Activated CD4-positive, alpha-beta T cell treated with anti-CD3 and anti-CD28 coated beads, Interleukin-2, amount 10 ng/mL, durations not matched to agents 7 days and 5 days (primary cell): ENCODE results near the gene CDKN2D. TPM values are rescaled to one million over a fixed set of nuclear protein-coding genes. Genes with fewer than 3 reads are reported as not detected.

Experiments
- CTCF ChIA-PET: fragments of 350-600 bp; sonication (Branson Sonifier 250); formaldehyde crosslinking; loops from one replicate; lab custom pipeline; 2021; ENCODE audit warnings: antibody characterized with exemption; lab: Charles Lee
- POLR2A ChIA-PET: fragments of 350-600 bp; sonication (Branson Sonifier 250); formaldehyde crosslinking; loops from one replicate; lab custom pipeline; 2021; ENCODE audit warnings: antibody characterized with exemption; lab: Charles Lee
- DNase-seq: peaks from one replicate; pipeline ENCODE4 v3.0.0-alpha.2; 2020
- H3K27ac Mint-ChIP-seq: one replicate; pipeline ENCODE4 v1.8.0; 2021; ENCODE audit warnings: mild to moderate bottlenecking, moderate library complexity, mixed read lengths
- H3K27me3 Mint-ChIP-seq: one replicate; pipeline ENCODE4 v1.8.0; 2021; ENCODE audit warnings: mixed read lengths
- H3K36me3 Mint-ChIP-seq: one replicate; pipeline ENCODE4 v1.8.0; 2021; ENCODE audit warnings: low read depth, mixed read lengths
- H3K4me1 Mint-ChIP-seq: one replicate; pipeline ENCODE4 v1.8.0; 2021; ENCODE audit warnings: mixed read lengths
- H3K4me3 Mint-ChIP-seq: one replicate; pipeline ENCODE4 v1.8.0; 2021; ENCODE audit warnings: mild to moderate bottlenecking, moderate library complexity, mixed read lengths
- H3K9me3 Mint-ChIP-seq: one replicate; pipeline ENCODE4 v1.8.0; 2021; ENCODE audit warnings: mixed read lengths
- total RNA-seq, 2 experiments: library from RNA; stranded (reverse); gene quantifications; one replicate each; pipeline ENCODE4 v1.2.3, GENCODE V29; 2021

CDKN2D gene
- total RNA-seq, result 10 to 100 TPM; 78.6 to 88.9 TPM

- ChIA-PET POLR2A (interaction anchor here (0.6 kb wide), 1 partner anchor 58 kb away, joined by 5 read pairs; no protein-coding TSS in a partner anchor), CTCF (interaction anchor here (0.9 to 3.3 kb wide), 11 partner anchors 12 to 153 kb away, joined by 3 to 17 read pairs (median 4); partner anchors contain the start of gene KEAP1)
Measured at GRCh38 chr19:10568826-10569651, at the start of gene CDKN2D. Gene CDKN2D (minus strand): TSS chr19:10568979. CDS start chr19:10568653, 326 bp downstream.

GRCh38 chr19:10617409-10618121, 48.8 kb upstream of the CDKN2D start:
- POLR2A ChIA-PET, result no interaction called here
- Mint-ChIP-seq H3K4me1 (peaks cover 39% of the 10 kb centered on the region), H3K9me3 (no peaks in the 10 kb centered on the region), H3K27me3 (no peaks in the 10 kb centered on the region), H3K27ac (peak overlapping the region; percentile 46), H3K4me3 (no peak overlapping the region), H3K36me3 (peaks cover 21% of the 10 kb centered on the region)
- no peak for DNase-seq
- CTCF ChIA-PET, result interaction anchor here (0.6 to 2.0 kb wide), 3 partner anchors 16 to 201 kb away, joined by 3 to 4 read pairs (median 3); no protein-coding TSS in a partner anchor

More at GRCh38 chr19:10568826-10569651, at the start of gene CDKN2D:
- Mint-ChIP-seq H3K27ac (peak within 1 kb of the TSS; percentile 97), H3K4me3 (peak within 1 kb of the TSS; percentile 98), H3K36me3 (peaks cover 31% of the 10 kb centered on the region), H3K9me3 (no peaks in the 10 kb centered on the region), H3K4me1 (peaks cover 41% of the 10 kb centered on the region), H3K27me3 (no peaks in the 10 kb centered on the region)
- DNase-seq, result peak; percentile 100

- no peaks in the 10 kb centered on the region for H3K9me3 Mint-ChIP-seq
- peak overlapping the region; percentile 82 for H3K27ac Mint-ChIP-seq
- peaks cover 15% of the 10 kb centered on the region for H3K36me3 Mint-ChIP-seq
- ChIA-PET CTCF (no interaction called here), POLR2A (no interaction called here)
- H3K4me3 Mint-ChIP-seq, result no peak overlapping the region
- no peaks in the 10 kb centered on the region for H3K27me3 Mint-ChIP-seq
- H3K4me1 Mint-ChIP-seq, result peaks cover 27% of the 10 kb centered on the region
- DNase-seq, result no peak
Measured at GRCh38 chr19:10615429-10616023, 46.7 kb upstream of the CDKN2D start.

GRCh38 chr19:10612499-10613119, 43.8 kb upstream of the CDKN2D start:
- Mint-ChIP-seq H3K9me3 (no peaks in the 10 kb centered on the region), H3K27me3 (no peaks in the 10 kb centered on the region), H3K4me1 (peaks cover 24% of the 10 kb centered on the region), H3K27ac (no peak overlapping the region), H3K4me3 (no peak overlapping the region), H3K36me3 (peaks cover 14% of the 10 kb centered on the region)
- ChIA-PET CTCF (interaction anchor here (0.6 to 2.0 kb wide), 5 partner anchors 24 to 144 kb away, joined by 3 to 5 read pairs (median 3); no protein-coding TSS in a partner anchor), POLR2A (no interaction called here)
- no peak for DNase-seq

- no peak overlapping the region for H3K27ac Mint-ChIP-seq
- CTCF ChIA-PET, result interaction anchor here (0.6 to 2.0 kb wide), 7 partner anchors 9 to 143 kb away, joined by 3 to 5 read pairs (median 3); no protein-coding TSS in a partner anchor
- H3K27me3 Mint-ChIP-seq, result no peaks in the 10 kb centered on the region
- H3K4me1 Mint-ChIP-seq, result peaks cover 19% of the 10 kb centered on the region
- H3K4me3 Mint-ChIP-seq, result no peak overlapping the region
- POLR2A ChIA-PET, result no interaction called here
- H3K36me3 Mint-ChIP-seq, result peaks cover 12% of the 10 kb centered on the region
- DNase-seq, result no peak
- H3K9me3 Mint-ChIP-seq, result no peaks in the 10 kb centered on the region
Measured at GRCh38 chr19:10611907-10612306, 43.1 kb upstream of the CDKN2D start.

GRCh38 chr19:10604460-10604980, 35.7 kb upstream of the CDKN2D start:
- Mint-ChIP-seq H3K4me1 (peaks cover 24% of the 10 kb centered on the region), H3K36me3 (peaks cover 9% of the 10 kb centered on the region), H3K9me3 (no peaks in the 10 kb centered on the region), H3K27me3 (peaks cover 8% of the 10 kb centered on the region), H3K27ac (peak overlapping the region; percentile 100), H3K4me3 (peak overlapping the region; percentile 89)
- ChIA-PET POLR2A (no interaction called here), CTCF (interaction anchor here (0.8 to 3.0 kb wide), 5 partner anchors 24 to 98 kb away, joined by 3 to 17 read pairs (median 3); partner anchors contain the start of gene QTRT1)
- peak; percentile 19 for DNase-seq

GRCh38 chr19:10603873-10604459, 35.2 kb upstream of the CDKN2D start:
- no peaks in the 10 kb centered on the region for H3K9me3 Mint-ChIP-seq
- CTCF ChIA-PET, result interaction anchor here (0.8 to 3.0 kb wide), 6 partner anchors 23 to 98 kb away, joined by 3 to 17 read pairs (median 4); partner anchors contain the start of gene QTRT1
- POLR2A ChIA-PET, result no interaction called here
- H3K36me3 Mint-ChIP-seq, result peaks cover 9% of the 10 kb centered on the region
- H3K4me3 Mint-ChIP-seq, result peak overlapping the region; percentile 89
- H3K27me3 Mint-ChIP-seq, result peaks cover 8% of the 10 kb centered on the region
- H3K4me1 Mint-ChIP-seq, result peaks cover 24% of the 10 kb centered on the region
- H3K27ac Mint-ChIP-seq, result peak overlapping the region; percentile 100
- peak; percentile 46 for DNase-seq

GRCh38 chr19:10603084-10603872, 34.5 kb upstream of the CDKN2D start:
- POLR2A ChIA-PET, result no interaction called here
- CTCF ChIA-PET, result interaction anchor here (0.8 to 2.3 kb wide), 5 partner anchors 22 to 98 kb away, joined by 3 to 11 read pairs (median 4); partner anchors contain the start of gene QTRT1
- peaks cover 24% of the 10 kb centered on the region for H3K4me1 Mint-ChIP-seq
- H3K27me3 Mint-ChIP-seq, result peaks cover 8% of the 10 kb centered on the region
- H3K4me3 Mint-ChIP-seq, result peak overlapping the region; percentile 89
- H3K27ac Mint-ChIP-seq, result peak overlapping the region; percentile 100
- no peaks in the 10 kb centered on the region for H3K9me3 Mint-ChIP-seq
- H3K36me3 Mint-ChIP-seq, result peaks cover 9% of the 10 kb centered on the region
- peak; percentile 92 for DNase-seq

GRCh38 chr19:10602330-10603083, 33.7 kb upstream of the CDKN2D start:
- peak; percentile 87 for DNase-seq
- Mint-ChIP-seq H3K36me3 (peaks cover 9% of the 10 kb centered on the region), H3K9me3 (no peaks in the 10 kb centered on the region), H3K4me3 (peak overlapping the region; percentile 89), H3K4me1 (peaks cover 22% of the 10 kb centered on the region), H3K27me3 (peaks cover 8% of the 10 kb centered on the region), H3K27ac (peak overlapping the region; percentile 100)
- ChIA-PET POLR2A (no interaction called here), CTCF (interaction anchor here (0.9 to 2.3 kb wide), 7 partner anchors 21 to 186 kb away, joined by 3 to 11 read pairs (median 4); partner anchors contain the start of gene QTRT1)

- Mint-ChIP-seq H3K27ac (peak overlapping the region; percentile 85), H3K9me3 (no peaks in the 10 kb centered on the region), H3K4me3 (peak overlapping the region; percentile 70), H3K27me3 (peaks cover 8% of the 10 kb centered on the region), H3K36me3 (peaks cover 9% of the 10 kb centered on the region), H3K4me1 (peaks cover 24% of the 10 kb centered on the region)
- ChIA-PET POLR2A (no interaction called here), CTCF (interaction anchor here (0.9 to 2.3 kb wide), 6 partner anchors 21 to 186 kb away, joined by 3 to 11 read pairs (median 4); no protein-coding TSS in a partner anchor)
- no peak for DNase-seq
Measured at GRCh38 chr19:10601999-10602329, 33.2 kb upstream of the CDKN2D start.
